Subcutaneous preadipocyte (primary cell): ENCODE data around the gene MPC2. TPM values are rescaled to one million over a fixed set of nuclear protein-coding genes. Genes with fewer than 3 reads are reported as not detected.

Source experiments
- total RNA-seq: library from RNA; depleted of rRNA; stranded (reverse); fragments of >200 nt; gene quantifications from 2 replicates; pipeline ENCODE4 v1.2.3, GENCODE V29; 2012

MPC2 gene
- 21.5 and 26.5 TPM in 2 replicates for total RNA-seq

DNA sequence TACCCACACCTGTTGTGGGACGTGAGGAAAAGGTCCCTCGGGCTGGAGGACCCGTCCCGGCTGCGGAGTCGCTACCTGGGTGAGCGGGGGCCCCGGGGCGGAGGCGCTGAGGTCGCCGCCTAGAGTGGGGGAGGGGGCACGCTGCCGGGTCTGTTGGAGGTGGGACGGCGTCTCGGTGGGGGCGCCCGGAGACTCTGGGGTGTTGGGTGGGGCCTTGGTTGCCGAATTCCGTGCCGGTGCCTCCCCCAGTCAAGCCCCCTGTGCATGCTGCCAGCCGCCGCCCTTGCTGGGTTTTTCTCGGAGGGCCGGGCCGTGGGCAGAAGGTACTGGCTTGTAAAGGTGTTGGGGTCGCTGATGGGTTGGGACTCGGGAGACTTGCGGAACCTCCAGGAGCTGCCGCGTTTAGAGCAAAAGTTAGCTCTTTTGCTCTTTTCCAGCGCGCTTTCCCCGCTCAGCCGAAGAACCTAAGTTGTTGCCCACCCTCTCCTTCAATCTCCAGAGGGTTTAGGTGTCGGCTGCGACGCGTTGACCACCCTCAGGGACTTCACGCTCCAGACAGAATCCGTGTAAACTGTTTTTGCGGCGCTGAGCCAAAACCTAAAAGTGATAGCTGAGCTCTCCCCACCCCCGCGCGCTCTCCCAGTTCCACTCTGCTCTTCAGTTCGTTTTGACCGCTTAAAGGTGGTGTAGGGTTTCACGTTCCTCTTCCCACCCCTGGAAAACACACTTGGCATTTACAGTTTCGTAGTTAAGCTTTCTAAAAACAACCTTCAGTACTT, at the start of gene MPC2:
Gene MPC2 (minus strand): TSS at position 143 of the 779 bp plus-strand sequence. CDS start 1,231 bp downstream, outside the sequence.

DNA sequence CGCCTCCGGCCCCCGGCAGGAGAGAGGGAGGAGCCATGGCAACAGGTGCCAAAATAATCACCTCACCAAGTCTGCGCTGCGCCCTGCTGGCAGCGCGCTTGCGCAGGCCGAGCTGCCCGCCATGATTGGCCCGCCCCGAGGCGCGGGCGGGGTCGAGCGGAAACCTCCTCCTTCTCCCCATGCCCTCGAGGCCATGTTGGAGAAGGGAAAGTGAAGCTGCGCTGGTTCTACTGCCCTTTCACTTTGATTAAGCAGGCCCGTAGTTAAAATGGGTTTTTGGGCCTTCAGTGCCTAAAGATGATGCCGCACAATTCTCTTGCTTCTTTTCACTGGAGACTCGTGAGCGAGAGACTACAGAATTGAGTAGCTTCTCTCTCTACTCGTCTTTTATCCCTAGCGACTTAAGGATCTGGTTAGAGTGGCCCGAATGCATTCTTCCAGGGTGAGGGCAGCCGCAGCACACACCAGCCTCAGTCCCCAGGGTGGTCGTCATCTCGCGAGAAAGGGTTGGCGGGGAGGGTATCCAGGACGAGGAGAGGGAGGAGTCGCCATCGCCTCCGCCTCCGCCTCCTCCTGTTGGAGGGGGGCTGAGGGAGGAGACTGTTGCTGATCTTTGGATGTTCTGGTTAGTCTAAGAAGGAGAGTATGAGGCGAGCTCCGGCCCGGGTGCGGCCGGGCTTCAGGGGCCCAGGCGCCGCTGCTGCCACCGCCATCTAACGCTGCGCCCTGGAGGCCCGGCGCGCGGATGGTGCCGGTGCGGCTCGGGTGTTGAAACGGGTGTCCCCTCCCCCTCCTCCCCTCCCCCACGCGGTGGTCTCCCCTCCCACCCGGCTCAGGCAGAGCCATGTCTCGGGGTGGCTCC, 573 bp downstream of the MPC2 start, which contains the start of gene DCAF6:
Gene DCAF6 (plus strand): TSS at position 616 of the 862 bp plus-strand sequence. CDS start 229 bp downstream, at position 845.

GRCh38 chr1:167913895-167914496, 22.9 kb downstream of the MPC2 start, which contains the start of gene ADCY10:
Gene ADCY10, minus strand, starts transcription at chr1:167914134. Its CDS starts 8,994 bp downstream, at chr1:167905140.

Other genes with a start within 250 kb of the MPC2 start
- 81.9 and 88.4 TPM in 2 replicates for gene MPZL1, start 215.1 kb downstream of the MPC2 start, total RNA-seq
- gene ADCY10, start 22.9 kb downstream of the MPC2 start, total RNA-seq, result under 0.01 and 0.39 TPM in 2 replicates
- 54.0 and 56.5 TPM in 2 replicates for gene DCAF6, start 389 bp downstream of the MPC2 start, total RNA-seq
- gene GPR161, start 199.9 kb upstream of the MPC2 start, total RNA-seq, result 4.0 and 7.8 TPM in 2 replicates
- gene TIPRL, start 241.9 kb upstream of the MPC2 start, total RNA-seq, result 27.6 and 31.3 TPM in 2 replicates